ENCODE data around the gene S100A16.

DNA sequence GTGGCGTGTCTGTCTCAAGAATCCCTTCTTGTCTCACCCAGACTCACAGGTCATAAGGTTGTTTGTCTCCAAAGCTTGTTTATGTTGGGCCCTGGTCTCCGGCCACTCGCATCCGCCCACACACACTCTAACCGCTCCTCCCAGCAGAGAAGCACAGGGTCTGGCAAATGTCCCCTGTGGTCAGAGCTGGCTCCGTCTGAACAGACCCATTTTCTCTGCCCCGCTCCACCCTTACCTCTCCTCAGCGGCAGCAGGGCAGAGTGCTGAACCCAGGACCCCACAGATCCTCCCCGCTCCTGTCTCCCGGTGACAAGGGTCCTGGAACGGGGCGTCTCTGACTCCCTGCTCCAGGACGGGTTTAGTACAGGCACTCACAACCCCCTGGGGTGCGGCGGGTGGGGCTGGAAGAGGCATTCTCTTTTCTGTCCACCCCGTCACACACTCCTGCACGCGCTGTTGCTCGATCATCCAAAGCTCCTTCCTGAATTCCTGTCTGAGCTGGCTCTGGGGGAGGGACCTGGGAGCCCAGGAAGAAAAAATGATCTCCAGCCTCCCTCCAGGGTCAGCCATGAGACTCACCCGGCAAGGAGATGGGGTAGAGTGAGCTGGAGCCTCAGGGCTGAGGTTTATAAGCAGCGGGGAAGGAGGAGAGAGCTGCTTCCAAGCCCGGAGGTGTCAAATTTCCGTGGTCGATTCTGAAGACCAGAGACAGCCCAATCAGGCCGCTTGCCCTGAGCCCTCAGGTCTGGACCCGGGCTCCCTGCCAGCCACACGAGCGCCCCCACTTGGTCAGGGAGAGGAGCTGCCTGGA is 14.2 kb upstream of the S100A16 start, which contains the start of gene S100A13:
- TF ChIP-seq POLR2A (IDR thresholded peaks at IDR 0.05; ENCODE audit: low read length) (peak; percentile 75), RFX5 (IDR thresholded peaks at IDR 0.05) (no peak), ZC3H11A (IDR thresholded peaks at IDR 0.05) (no peak), JUN (IDR thresholded peaks at IDR 0.05) (peak in 1 of 2 experiments; percentile 50; a peak in 1 of 5 replicates)
- TF ChIP-seq, protein P1, sequence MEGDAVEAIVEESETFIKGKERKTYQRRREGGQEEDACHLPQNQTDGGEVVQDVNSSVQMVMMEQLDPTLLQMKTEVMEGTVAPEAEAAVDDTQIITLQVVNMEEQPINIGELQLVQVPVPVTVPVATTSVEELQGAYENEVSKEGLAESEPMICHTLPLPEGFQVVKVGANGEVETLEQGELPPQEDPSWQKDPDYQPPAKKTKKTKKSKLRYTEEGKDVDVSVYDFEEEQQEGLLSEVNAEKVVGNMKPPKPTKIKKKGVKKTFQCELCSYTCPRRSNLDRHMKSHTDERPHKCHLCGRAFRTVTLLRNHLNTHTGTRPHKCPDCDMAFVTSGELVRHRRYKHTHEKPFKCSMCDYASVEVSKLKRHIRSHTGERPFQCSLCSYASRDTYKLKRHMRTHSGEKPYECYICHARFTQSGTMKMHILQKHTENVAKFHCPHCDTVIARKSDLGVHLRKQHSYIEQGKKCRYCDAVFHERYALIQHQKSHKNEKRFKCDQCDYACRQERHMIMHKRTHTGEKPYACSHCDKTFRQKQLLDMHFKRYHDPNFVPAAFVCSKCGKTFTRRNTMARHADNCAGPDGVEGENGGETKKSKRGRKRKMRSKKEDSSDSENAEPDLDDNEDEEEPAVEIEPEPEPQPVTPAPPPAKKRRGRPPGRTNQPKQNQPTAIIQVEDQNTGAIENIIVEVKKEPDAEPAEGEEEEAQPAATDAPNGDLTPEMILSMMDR (IDR thresholded peaks at IDR 0.05) = peak; percentile 73

All from A549 (cell line).